Glomerular endothelial cell (primary cell): ENCODE data around the gene CFAP300. TPM values are rescaled to one million over a fixed set of nuclear protein-coding genes. Genes with fewer than 3 reads are reported as not detected.

Experiments
- DNase-seq: peaks from one replicate; pipeline ENCODE4 v3.0.0-alpha.2; 2011; ENCODE audit warnings: low read depth, low spot score; ENCODE audit errors: extremely low read depth
- total RNA-seq: library from RNA; depleted of rRNA; stranded (reverse); fragments of >200 nt; gene quantifications from 2 replicates; pipeline ENCODE4 v1.2.3, GENCODE V29; 2015

CFAP300 gene
- total RNA-seq, 1 donor from 2014 or later: 0.23 TPM

DNA sequence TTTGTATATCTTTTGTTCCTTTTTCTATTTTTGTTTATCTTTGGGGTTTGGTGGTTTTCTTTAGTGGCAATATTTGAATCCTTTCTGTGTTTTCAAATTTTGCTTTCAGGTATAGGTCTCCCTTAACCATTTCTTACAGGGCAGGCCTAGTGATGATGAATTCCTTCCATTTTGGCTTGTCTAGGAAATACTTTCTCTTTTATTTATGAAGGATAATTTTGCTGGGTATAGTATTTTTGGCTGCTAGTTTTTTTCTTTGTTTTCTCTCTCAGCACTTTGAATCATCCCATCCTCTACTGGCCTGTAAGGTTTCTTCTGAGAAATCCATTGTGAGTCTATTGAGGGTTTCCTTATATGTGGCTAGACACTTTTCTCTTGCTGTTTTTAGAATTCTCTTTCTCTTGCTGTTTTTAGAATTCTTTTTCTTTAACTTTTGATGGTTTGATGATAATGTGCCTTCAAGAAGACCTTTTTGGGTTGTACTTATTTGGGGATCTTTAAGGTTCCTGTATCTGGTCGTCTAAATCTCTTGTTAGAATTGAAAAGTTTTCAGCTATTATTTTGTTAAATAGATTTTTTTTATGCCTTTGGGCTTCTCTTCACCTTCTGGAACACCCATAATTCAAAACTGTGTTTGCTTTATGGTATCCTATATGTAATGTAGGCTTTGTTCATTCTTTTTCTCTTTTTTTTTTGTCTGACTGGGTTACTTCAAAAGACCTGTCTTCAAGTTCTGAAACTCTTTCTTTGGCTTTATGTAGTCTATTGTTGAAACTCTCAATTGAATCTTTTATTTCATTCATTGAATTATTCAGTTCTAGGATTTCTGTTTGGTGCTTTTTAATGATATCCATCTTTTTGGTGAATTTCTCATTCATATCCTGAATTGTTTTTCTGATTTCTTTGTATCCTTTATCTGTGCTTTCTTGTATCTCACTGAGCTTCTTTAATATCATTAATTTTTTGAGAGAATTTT, 24.5 kb downstream of the CFAP300 start:
- DNase-seq: no peak

DNA sequence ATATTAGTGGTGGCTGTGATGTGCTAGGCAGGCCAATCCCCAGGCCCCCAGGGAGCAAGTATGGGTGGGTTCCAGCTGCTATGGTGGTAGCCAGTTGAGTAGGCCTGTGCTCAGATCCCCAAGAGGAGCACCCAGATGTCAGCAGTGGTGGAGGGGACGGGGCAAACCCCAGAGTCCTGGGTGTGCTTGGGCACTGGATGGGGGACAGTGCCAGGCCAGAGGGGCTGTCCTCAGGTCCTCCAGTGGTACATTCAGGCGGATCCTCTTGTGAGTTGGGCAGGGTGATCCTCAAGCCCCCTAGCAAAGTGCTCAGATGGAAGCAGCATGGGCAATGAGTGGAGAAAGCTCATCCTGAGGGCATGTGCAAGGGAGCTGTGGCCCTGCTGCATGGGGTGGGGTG, 26.0 kb downstream of the CFAP300 start:
- DNase-seq: no peak

DNA sequence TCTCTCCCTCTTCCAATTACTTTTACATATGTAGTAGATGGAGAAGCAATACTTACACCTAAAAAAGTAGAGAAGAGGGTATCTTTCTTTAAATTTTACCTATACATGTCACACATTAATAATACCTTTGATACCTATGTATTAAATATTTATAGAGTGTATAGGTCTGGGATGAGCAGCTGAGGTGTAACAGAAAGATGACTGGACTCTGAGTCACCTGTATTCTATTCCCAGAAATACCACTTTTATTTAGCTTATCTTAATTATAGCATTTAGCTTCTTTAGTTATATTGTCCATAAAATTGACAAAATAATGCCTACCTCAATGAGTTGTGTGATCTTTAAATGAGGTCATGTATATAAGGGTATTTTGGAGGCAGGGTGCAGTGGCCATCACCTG, 32.4 kb downstream of the CFAP300 start:
- no peak for DNase-seq

DNA sequence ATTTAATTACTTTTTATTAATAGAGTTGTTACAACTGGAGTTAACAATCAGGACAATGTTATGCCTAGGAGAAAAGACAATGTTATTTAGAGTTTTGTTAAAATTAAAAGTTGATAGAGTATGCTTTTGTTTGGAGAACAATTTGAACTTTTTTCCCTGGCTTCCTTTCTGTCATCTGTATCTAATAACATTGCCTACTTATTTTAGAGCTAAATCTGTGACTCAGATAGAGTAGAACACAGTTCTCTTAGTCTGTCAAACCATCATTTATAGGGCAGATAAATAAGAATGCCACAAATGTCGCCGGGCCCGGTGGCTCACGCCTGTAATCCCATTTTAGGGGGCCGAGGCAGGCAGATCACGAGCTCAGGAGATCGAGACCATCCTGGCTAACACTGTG, 34.1 kb downstream of the CFAP300 start:
- no peak for DNase-seq

DNA sequence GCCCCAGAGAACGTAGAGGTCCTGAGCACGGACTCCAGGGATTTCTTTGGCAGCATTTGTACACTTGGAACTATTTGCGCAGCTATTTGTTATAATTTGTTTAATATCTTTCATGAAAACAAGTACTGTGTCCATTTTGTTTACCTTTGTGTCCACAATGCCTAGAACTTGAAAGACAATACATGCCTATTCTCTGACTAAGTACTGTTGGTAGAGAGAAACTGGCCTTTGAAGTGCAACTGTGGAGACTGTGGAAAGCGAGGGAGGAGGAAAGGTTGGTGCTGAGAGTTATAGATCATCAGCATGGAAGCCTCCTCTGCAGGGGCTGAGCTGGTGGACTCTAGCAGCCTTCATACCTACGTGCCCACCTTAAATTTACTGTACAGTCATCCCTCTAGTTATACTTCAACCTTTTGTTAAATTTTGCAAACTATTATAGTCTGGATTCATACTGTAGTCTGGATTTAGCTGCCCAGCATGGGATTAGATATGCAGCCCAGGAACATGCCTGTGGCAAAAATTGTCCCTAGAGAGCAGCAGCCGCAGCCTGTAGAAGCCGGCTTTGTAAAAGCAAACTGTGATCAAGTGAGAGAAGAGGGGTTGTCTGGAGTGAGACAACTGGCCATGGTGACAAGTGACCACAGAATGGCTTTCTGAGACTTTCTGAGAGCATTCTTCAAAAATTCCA, 38.8 kb downstream of the CFAP300 start:
- no peak for DNase-seq

DNA sequence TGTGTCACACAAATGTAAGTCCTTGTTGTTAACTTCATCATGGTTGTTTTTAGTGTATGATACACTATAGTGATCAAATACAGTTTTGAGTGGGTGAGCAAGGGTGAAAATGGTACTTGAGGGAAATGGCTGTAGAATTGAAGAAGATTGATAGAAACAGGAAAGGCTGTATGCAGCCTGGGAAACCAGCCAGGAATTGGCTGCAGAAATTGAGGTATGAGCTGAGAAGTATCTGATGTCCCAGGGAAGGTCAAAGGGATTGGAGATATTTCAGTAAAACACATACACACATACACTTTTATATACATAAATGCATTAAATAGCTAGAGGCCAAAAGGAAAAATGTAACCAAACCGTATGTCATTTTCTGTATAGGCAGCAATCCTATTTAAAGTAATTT, 49.9 kb downstream of the CFAP300 start:
- DNase-seq: no peak

DNA sequence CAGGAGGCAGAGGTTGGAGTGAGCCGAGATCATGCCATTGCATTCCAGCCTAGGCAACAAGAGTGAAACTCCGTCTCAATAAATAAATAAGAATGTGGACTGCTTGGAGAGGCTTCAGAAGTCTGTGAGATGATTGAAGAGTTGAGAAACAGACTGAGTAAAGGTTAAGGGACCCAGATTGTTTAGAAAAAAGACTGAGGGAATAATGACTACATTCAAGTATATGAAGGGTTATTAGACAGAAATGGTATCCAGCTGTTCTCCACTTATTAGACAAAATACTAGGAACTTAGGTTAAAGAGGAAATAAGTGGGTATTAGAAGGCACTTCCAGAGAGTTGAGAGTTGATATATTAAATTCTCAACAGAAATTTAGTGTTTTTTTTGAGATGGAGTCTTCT, 52.5 kb downstream of the CFAP300 start:
- no peak for DNase-seq

DNA sequence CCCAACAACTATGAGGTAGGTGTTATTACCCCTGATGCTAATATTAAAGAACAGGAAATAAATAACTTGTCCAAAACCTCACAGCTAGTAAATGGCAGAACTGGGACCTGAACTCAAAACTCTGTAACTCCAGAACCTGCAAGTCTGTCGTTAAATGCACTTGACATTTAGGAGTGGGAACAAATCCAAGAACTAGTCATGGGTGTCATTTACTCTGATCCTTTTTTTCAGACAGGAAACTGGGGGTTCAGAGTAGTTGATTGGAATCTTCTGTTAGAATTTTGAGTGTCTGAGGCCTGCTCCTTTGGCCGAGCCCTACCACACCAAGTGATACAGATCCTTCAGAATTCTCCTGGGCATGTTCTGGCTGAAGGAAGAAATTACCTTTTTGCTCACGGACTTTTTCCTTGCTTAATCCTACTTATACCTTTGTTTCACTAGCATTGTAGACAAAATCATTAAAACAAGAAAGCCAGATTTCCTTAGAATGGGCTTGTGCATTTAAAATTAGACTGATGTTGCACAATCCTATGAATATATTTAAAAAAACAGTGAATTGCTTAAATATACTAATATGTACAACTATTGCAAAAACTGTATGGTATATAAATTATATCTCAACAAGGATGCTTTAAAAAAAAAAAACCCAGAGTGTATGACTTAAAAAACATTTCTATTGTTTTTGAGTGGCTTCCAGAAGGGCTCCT, 61.6 kb downstream of the CFAP300 start:
- DNase-seq: no peak

DNA sequence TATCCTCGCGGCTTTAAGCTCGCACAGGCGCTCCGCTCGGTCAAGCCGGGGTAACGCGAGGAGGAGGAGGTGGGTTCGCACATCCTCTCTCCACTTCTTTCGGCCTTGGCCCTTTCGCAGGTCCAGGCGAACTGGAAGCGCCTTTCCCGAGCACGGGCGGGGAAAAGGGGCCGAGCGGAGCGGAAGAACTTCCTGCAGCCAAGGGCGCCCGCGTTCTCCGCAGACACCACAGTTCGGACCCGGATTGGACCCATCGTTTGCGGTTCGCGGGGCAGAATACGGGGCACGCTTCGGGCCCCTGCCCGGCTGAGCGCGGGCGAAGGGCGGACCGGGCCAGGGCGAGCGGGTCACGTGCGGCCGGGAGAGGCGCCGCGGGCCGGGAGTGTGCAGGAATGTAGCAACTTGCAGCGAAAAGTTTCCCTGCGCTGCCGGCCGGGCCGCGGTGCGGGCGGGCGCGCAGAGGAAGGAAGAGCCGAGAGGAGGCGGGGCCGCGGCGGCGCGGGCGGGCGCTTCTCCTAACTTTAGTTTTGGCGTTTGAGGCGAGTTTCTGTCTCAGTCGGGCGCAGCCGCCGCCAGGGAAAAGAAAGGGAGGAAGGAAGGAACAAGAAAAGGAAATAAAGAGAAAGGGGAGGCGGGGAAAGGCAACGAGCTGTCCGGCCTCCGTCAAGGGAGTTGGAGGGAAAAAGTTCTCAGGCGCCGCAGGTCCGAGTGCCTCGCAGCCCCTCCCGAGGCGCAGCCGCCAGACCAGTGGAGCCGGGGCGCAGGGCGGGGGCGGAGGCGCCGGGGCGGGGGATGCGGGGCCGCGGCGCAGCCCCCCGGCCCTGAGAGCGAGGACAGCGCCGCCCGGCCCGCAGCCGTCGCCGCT, 62.9 kb downstream of the CFAP300 start, which contains the start of gene YAP1:
YAP1 (plus strand) TSS at position 552 of the 865 bp plus-strand sequence. CDS start 402 bp downstream, outside the sequence.
- no peak for DNase-seq

DNA sequence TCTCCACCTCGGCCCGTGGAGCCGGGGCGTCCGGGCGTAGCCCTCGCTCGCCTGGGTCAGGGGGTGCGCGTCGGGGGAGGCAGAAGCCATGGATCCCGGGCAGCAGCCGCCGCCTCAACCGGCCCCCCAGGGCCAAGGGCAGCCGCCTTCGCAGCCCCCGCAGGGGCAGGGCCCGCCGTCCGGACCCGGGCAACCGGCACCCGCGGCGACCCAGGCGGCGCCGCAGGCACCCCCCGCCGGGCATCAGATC, 63.4 kb downstream of the CFAP300 start:
- DNase-seq: no peak

DNA sequence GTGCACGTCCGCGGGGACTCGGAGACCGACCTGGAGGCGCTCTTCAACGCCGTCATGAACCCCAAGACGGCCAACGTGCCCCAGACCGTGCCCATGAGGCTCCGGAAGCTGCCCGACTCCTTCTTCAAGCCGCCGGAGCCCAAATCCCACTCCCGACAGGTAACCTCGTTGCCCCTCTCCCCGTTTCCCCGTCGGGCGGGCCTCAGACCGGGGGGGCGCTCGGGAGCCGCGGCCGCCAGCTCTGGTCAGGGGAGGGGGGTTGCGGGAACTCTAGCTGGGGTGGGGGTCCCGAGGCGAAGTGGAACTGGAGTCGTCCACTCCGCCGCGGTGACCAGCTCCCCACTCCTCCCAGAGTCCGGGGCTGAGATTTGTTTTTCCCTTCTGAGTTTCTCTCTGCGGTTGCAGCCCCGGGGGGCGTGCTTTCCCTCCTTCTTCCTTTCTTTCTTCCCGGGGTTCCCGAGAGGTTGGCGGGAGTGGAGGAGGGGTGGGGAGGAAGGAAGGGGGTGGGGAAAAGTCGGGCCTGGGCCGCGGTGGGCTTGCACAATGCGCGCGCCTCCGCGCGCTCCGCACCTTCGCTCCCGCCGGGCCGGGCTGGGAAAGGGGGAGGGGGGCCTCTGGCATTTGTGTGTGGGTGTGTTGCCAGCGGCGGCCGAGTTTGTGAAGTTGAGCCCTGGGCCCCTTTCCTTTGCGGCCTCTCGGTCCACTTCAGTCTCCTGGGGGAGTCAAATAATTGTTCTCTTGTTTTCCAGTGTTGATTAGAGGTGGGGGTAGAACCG, 64.0 kb downstream of the CFAP300 start:
- DNase-seq: no peak

DNA sequence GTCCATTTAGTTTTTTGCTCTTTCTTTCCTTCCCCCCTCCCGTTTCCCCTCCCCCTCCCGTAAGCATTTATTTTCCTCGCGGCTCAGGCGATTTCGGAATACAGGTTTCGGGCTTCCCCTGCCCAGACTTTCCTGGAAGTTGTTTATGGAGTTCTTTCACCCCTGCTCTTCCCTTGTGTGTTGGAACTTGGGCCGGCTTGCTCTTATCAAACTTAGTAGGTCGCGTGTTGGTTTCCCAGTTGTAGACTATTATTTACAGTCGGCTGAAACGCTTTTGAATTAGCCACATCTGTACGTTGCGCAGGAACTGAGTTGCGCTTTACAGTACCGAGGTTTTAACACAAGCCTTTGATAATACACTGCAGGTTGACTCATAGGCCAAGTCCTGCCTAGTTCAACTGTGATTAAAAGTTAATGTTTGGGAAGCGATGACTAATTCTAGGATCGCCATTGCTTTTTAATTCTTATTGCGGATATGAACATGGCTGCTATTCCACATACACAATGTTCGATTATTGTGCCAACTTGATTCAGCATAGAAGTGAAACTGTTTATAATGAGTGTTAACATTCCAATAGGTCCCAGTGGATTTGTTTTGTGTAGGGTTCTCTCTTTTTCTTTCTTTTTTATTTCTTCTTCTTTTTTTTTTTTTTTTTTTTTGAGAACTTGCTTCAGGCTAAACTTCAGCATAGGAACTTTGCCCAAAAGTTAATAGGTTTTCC, 64.7 kb downstream of the CFAP300 start:
- DNase-seq: peak; percentile 85

DNA sequence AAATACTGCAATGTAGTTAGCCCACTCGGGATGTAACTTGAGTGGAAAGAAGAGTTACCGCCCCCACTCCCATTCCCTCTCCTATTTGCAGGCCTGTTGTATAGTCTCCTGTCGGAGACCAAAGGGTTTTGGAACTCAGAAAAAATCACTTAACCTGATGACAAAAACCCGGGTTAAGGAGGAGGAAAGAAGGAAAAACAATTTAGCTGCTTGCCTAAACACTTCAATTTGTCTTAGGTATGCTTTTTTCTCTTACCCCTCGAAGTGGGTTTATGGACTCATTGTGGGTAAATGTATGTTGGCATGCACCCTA, 65.2 kb downstream of the CFAP300 start:
- no peak for DNase-seq

DNA sequence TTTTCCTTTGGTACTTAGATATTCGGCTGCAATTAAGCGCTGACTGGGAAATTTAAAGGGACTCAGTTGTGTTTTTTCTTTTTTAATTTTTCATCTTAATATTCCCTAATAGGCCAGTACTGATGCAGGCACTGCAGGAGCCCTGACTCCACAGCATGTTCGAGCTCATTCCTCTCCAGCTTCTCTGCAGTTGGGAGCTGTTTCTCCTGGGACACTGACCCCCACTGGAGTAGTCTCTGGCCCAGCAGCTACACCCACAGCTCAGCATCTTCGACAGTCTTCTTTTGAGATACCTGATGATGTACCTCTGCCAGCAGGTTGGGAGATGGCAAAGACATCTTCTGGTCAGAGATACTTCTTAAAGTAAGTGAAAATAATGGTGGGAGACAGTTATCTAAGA, 66.8 kb downstream of the CFAP300 start:
- no peak for DNase-seq

DNA sequence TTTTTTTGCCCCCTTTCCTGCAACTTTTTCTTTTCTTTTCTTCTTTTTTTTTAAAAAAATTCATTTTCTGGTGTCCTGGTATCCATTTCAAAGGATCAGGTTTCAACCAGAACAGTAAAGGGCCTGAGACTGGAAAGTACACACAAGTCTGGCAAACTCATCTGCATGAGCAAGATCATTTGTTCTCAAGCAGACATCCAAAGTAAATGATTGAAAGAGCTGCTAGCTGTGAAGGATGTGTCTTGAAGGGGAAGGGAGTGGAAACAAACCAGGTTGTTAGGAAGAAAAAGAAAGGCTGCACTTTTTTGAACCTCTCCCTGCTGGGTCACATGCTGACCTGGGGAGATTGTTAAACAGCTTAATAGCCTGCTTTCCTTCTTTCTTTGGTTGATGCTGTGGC, 68.3 kb downstream of the CFAP300 start:
- no peak for DNase-seq

DNA sequence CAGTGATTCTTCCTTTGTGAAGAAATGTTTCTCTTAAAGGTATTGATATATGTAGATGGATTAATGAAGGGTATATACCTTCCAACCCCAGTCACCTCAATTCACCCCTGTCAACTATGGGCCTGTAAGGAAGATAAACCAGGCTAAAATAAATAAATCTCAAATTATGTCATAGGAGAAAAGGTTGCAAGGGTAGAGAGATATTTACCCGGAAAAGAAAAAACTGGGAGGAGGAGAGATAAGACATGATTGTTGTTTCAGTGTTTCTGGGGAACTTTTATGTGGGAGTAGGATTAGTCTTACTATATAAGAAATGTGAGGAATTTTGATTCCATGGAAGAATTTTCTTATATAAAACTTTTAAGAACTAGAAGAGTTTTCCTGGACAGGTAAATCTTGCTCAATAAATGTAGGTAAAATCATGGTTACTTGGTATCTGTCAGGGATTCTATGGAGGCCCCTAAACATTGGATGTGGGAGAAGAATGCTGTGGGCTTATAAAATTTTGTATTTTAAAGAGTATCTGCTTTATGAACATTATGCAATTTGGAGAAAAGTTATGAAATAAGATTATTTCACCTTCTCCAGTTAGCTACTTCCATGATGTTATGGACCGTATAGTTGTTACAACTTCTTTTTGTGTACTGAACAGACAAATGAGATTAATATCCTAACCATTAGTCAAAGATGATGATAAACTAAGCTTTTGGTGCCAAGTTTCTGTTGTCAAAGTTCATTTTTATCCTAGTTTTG, 69.4 kb downstream of the CFAP300 start:
- no peak for DNase-seq

DNA sequence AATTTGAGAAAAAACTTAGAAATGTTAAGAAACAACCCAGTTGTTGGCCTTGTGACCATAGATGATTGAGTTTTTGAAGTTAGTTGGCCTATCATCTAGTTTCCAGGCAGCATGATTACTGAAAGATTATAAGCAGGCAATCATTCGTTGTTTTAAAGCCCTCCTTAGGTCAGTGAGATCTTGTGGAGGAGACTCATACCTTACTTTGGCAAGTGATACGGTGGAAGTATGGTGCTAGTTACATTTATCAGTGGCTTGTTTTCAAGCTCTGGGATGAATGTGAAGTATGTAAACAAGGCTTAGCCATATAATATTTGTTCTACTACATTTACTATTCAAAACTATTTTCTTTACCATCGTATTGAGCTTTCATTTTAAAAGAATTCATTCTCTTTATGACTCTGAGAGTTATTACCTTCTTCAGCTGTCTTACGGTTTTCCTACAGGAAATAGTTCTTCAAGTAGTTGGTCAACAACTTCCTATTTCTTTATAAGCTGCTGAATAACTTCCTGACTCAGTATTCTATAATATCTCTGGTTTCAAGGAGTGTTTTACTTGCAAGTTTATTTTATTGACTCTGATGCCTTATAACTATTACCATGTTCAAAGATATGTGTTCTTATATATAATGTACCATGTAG, 70.4 kb downstream of the CFAP300 start:
- no peak for DNase-seq

DNA sequence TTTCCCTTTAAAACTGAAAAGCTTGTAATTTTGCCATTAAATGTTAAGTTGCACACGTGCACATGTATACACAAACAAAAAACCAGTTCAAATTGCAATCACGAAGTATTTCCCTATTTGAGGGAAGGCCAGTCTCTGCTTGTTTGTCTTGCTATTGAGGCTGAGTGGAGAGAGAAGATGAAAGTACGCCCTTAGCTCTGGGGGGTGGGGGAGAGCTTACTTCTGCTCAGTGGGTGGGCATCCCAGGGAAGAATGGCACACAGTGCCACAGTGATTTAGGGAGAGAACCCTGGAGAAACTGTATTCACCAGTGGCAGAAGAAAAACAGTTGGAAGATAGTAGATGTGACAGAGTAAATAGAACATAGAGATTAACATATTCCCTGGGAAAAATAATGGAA, 71.7 kb downstream of the CFAP300 start:
- DNase-seq: no peak
